ENCODE results near the gene CTU2. TPM values are rescaled to one million over a fixed set of nuclear protein-coding genes. Genes with fewer than 3 reads are reported as not detected.

The CTU2 gene
- total RNA-seq, 4 donors from 2014 or later: 0.88 to 20.3 (median 14.6) TPM

- no peaks in the 10 kb centered on the region for H3K9me3 ChIP-seq
- intact Hi-C loops (cut with DNase I; ENCODE audit: low total_unique reads): no loop called here
- no peak overlapping the region for H3K27ac ChIP-seq
- no peak overlapping the region for H3K4me3 ChIP-seq
- no peak for DNase-seq
- TF ChIP-seq, protein P1, sequence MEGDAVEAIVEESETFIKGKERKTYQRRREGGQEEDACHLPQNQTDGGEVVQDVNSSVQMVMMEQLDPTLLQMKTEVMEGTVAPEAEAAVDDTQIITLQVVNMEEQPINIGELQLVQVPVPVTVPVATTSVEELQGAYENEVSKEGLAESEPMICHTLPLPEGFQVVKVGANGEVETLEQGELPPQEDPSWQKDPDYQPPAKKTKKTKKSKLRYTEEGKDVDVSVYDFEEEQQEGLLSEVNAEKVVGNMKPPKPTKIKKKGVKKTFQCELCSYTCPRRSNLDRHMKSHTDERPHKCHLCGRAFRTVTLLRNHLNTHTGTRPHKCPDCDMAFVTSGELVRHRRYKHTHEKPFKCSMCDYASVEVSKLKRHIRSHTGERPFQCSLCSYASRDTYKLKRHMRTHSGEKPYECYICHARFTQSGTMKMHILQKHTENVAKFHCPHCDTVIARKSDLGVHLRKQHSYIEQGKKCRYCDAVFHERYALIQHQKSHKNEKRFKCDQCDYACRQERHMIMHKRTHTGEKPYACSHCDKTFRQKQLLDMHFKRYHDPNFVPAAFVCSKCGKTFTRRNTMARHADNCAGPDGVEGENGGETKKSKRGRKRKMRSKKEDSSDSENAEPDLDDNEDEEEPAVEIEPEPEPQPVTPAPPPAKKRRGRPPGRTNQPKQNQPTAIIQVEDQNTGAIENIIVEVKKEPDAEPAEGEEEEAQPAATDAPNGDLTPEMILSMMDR (IDR thresholded peaks at IDR 0.05): no peak
- no peak for TF ChIP-seq POLR2A (IDR thresholded peaks at IDR 0.05)
- peaks cover 0 to 3% of the 10 kb centered on the region in 2 donors for H3K4me1 ChIP-seq
- H3K36me3 ChIP-seq: no peaks in the 10 kb centered on the region
- H3K27me3 ChIP-seq: no peaks in the 10 kb centered on the region
These were observed 32.1 kb downstream of the CTU2 start for GRCh38 chr16:88738151-88739084.

GRCh38 chr16:88739139-88739976, 33.1 kb downstream of the CTU2 start:
- no peaks in the 10 kb centered on the region for H3K36me3 ChIP-seq

DNA sequence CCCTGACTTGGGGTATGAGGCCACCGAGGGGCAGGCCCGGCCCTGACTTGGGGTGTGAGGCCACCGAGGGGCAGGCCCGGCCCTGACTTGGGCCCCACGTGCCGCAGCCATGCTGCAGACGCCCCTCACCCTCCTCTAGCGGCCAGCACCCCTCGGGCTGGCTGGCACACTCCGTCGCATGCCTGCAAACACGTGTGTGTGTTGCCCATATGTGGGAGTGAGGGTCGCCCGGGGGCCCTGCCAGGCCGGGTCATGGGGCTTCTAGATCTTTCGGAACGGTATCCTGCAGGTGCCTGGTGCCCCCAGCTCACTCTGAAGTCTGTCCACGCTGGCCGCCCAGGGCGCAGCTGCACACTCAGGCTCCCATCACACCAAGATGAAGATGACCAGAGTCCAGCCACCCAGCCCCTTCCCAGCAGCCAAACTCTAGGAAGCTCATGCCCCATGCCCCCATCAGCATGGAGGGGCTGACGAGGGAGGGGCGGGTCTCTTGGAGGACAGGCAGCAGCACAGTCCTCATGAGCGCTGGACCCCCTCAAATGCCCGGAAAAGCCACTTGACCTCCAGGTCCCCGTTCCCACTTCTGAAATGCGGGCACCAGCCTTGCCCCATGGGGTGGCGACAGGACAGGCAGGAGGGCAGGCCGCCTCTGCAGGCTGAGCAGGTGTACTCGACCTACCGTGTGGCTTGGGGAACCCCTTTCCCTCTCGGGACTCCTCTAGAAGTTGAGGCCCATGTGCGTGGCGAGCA, 33.8 kb downstream of the CTU2 start:
- Histone ChIP-seq H3K27ac (no peak overlapping the region), H3K27me3 (no peaks in the 10 kb centered on the region), H3K4me3 (no peak overlapping the region), H3K9me3 (no peaks in the 10 kb centered on the region), H3K4me1 (peaks cover 6 to 17% of the 10 kb centered on the region in 2 donors), H3K36me3 (no peaks in the 10 kb centered on the region)
- TF ChIP-seq, protein P1 (IDR thresholded peaks at IDR 0.05): no peak
- no peak for TF ChIP-seq POLR2A (IDR thresholded peaks at IDR 0.05)
- no peak for DNase-seq
- intact Hi-C loops (cut with DNase I; ENCODE audit: low total_unique reads): loop anchor here (5.0 kb wide), 1 partner anchor 47 kb away; the partner anchor contains the start of gene PIEZO1

More at GRCh38 chr16:88739139-88739976, 33.1 kb downstream of the CTU2 start:
- Histone ChIP-seq H3K27ac (no peak overlapping the region), H3K4me1 (peaks cover 4 to 9% of the 10 kb centered on the region in 2 donors), H3K27me3 (no peaks in the 10 kb centered on the region), H3K4me3 (no peak overlapping the region), H3K9me3 (no peaks in the 10 kb centered on the region)
- TF ChIP-seq, protein P1 (IDR thresholded peaks at IDR 0.05): no peak
- no peak for TF ChIP-seq POLR2A (IDR thresholded peaks at IDR 0.05)
- intact Hi-C loops (cut with DNase I; ENCODE audit: low total_unique reads): no loop called here
- DNase-seq: no peak

GRCh38 chr16:88740727-88741055, 34.4 kb downstream of the CTU2 start:
- Histone ChIP-seq H3K4me3 (no peak overlapping the region), H3K27ac (no peak overlapping the region), H3K27me3 (no peaks in the 10 kb centered on the region), H3K9me3 (no peaks in the 10 kb centered on the region), H3K4me1 (peaks cover 6 to 17% of the 10 kb centered on the region in 2 donors), H3K36me3 (no peaks in the 10 kb centered on the region)
- DNase-seq: no peak
- no peak for TF ChIP-seq POLR2A (IDR thresholded peaks at IDR 0.05)
- TF ChIP-seq, protein P1 (IDR thresholded peaks at IDR 0.05): no peak
- intact Hi-C loops (cut with DNase I; ENCODE audit: low total_unique reads): loop anchor here (5.0 kb wide), 1 partner anchor 47 kb away; the partner anchor contains the start of gene PIEZO1
